Muscle layer of duodenum (tissue), 2 donors: Measurements from ENCODE around the gene TMEM79.
"Not testable (repeated sequence)": the region's sequence is repeated elsewhere in the genome, so short reads cannot be mapped to it uniquely, and the experiment has no call there.

ENCODE experiments used
- H3K27ac ChIP-seq: one replicate; pipeline ENCODE4 v1.7.0; 2013; ENCODE audit warnings: mild to moderate bottlenecking, low read length
- H3K27me3 ChIP-seq: one replicate; pipeline ENCODE4 v1.7.0; 2013; ENCODE audit warnings: low read depth, mild to moderate bottlenecking, control low read depth, low read length
- H3K36me3 ChIP-seq, 2 donors: one replicate each; pipeline ENCODE4 v1.7.0; 2013; ENCODE audit warnings: low read length in 2 of 2, control low read depth in 1 of 2, mild to moderate bottlenecking in 1 of 2; ENCODE audit not compliant: insufficient read depth in 2 of 2, control insufficient read depth in 1 of 2
- H3K4me1 ChIP-seq, 2 donors: one replicate each; pipeline ENCODE4 v1.7.0; 2013; ENCODE audit warnings: low read length in 2 of 2, mild to moderate bottlenecking in 2 of 2, control low read depth in 1 of 2, moderate library complexity in 1 of 2; ENCODE audit not compliant: insufficient read depth in 2 of 2, control insufficient read depth in 1 of 2
- H3K4me3 ChIP-seq, 2 donors: one replicate each; pipeline ENCODE4 v1.7.0; 2013; ENCODE audit warnings: low read length in 2 of 2, low read depth in 1 of 2, mild to moderate bottlenecking in 1 of 2
- H3K9me3 ChIP-seq, 2 donors: one replicate each; pipeline ENCODE4 v1.7.0; 2013; ENCODE audit warnings: low read length in 2 of 2, control low read depth in 1 of 2, mild to moderate bottlenecking in 1 of 2; ENCODE audit not compliant: control insufficient read depth in 1 of 2
- donor health status: healthy.

Gene TMEM79

DNA sequence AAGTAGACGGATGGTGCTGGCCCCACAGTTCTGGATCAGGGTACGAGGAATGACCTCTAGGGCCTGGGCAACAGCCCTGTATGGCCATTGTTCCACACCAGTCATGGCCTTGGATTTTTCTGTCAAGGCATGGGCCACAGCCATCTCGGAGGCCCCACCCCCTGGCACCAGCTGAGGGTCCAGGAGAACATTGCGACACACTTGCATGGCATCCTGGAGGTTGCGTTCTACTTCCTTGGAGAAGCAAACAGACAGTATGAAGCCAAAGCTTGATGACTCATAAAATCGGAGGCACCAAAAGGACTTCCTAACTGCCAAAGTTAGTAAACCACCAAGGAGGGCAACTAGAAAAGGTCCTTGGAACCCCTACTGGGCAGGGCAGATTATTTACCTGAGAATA lies 26.8 kb downstream of the TMEM79 start:
- Histone ChIP-seq H3K4me3 (no peak overlapping the region), H3K36me3 (peaks cover 44 to 86% of the 10 kb centered on the region in 2 donors), H3K9me3 (no peaks in the 10 kb centered on the region), H3K27ac (no peak overlapping the region), H3K27me3 (no peaks in the 10 kb centered on the region), H3K4me1 (no peaks in the 10 kb centered on the region)

DNA sequence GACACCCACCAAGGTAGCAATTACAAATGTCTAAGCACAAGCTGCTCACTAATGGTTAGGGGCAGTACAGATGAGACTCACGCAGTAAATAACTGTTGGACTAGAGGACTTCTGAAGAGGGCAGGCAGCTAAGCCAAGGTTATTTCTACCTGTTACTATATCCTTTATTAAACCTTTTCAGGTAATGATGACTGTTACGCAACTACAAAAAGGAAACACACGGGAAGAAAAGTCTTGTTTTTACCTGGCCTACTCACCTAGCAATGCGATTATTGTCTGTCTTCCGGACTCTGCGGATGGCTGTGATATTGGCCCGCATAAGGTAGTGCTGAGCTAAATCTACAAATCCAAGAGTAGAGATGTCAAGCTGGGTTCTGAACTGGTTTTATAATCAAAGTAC lies 32.8 kb downstream of the TMEM79 start:
- no peak overlapping the region for H3K4me3 ChIP-seq
- no peaks in the 10 kb centered on the region for H3K4me1 ChIP-seq
- H3K9me3 ChIP-seq = no peaks in the 10 kb centered on the region
- H3K36me3 ChIP-seq = peaks cover 47 to 95% of the 10 kb centered on the region in 2 donors
- no peak overlapping the region for H3K27ac ChIP-seq
- no peaks in the 10 kb centered on the region for H3K27me3 ChIP-seq

DNA sequence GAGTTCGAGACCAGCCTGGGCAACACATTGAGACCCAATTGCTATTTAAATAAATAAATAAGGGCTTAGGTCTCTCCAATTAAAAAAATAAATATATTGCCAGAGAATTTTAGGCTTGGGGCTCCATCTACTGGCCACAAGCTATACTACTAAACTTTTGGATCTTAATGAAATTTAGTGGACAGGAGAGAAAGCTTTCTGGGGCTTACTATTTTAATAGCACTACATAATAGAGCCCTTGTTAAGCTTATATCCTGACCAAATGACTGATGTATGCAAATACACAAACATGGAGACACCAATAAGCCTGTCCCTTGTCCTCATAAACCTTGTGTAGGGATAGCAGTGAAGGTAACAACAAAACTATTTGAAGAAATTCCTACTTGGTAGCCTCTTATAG lies 35.5 kb downstream of the TMEM79 start:
- no peaks in the 10 kb centered on the region for H3K4me1 ChIP-seq
- peaks cover 50 to 88% of the 10 kb centered on the region in 2 donors for H3K36me3 ChIP-seq
- no peaks in the 10 kb centered on the region for H3K9me3 ChIP-seq
- no peak overlapping the region for H3K4me3 ChIP-seq
- H3K27ac ChIP-seq = no peak overlapping the region
- no peaks in the 10 kb centered on the region for H3K27me3 ChIP-seq

DNA sequence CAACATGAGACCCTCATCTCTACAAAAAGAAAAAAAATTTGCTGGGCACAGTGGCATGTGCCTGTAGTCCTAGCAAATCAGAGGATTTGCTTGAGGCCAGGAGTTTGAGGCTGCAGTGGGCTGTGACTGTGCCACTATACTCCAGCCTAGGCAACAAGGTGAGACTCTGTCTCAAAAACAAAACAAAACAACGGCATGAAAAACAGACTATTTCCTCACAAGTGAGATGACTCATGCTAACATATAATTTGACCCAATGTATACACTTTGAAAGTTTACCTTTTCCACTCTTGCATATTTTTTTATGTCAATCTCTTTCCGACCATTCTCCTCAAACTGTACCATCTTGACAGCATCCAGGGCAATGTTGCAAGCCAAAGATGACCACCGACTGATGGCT lies 36.4 kb downstream of the TMEM79 start:
- no peak overlapping the region for H3K4me3 ChIP-seq
- no peak overlapping the region for H3K27ac ChIP-seq
- H3K27me3 ChIP-seq = no peaks in the 10 kb centered on the region
- H3K36me3 ChIP-seq = peaks cover 52 to 85% of the 10 kb centered on the region in 2 donors
- no peaks in the 10 kb centered on the region for H3K9me3 ChIP-seq
- no peaks in the 10 kb centered on the region for H3K4me1 ChIP-seq

DNA sequence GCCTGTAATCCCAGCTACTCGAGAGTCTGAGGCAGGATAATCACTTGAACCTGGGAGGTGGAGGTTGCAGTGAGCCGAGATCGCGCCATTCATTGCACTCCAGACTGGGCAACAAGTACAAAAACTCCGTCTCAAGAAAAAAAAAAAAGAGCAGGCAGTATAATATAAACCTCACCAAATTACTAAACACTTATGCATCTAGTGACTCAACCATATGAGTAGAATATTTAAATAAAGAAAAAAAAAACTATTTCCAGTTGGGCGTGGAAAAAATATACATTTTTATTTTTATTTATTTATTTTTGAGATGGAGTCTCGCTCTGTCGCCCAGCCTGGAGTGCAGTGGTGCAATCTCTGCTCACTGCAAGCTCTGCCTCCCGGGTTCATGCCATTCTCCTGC lies 39.1 kb downstream of the TMEM79 start:
- not testable (repeated sequence) for H3K4me3 ChIP-seq, H3K9me3 ChIP-seq, H3K4me1 ChIP-seq, H3K27me3 ChIP-seq, H3K27ac ChIP-seq
- H3K36me3 ChIP-seq = peaks cover 40 to 65% of the 10 kb centered on the region in 2 donors

DNA sequence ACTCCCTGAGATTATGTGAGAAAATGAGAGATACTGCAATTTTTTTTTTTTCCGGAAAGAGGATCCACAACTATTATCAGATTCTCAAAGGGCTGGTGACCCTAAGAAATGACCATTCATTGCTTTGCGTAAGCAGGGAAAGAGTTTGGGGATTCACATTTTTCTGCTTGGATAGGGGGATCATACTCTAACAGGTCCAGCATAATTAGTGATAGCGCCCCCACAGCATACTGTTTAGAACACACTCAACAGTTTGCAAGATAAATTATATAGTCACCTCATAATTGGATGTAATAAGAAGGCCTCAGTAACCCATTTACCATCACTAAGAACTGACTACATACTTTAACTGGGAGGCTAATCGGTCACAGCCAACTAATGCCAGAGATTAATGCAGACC lies 52.1 kb downstream of the TMEM79 start:
- H3K36me3 ChIP-seq = peaks cover 23 to 35% of the 10 kb centered on the region in 2 donors
- H3K9me3 ChIP-seq = no peaks in the 10 kb centered on the region
- peak overlapping the region; percentile 97 to 99 for H3K4me3 ChIP-seq
- H3K27me3 ChIP-seq = no peaks in the 10 kb centered on the region
- peaks cover 17 to 21% of the 10 kb centered on the region in 2 donors for H3K4me1 ChIP-seq
- no peak overlapping the region for H3K27ac ChIP-seq

DNA sequence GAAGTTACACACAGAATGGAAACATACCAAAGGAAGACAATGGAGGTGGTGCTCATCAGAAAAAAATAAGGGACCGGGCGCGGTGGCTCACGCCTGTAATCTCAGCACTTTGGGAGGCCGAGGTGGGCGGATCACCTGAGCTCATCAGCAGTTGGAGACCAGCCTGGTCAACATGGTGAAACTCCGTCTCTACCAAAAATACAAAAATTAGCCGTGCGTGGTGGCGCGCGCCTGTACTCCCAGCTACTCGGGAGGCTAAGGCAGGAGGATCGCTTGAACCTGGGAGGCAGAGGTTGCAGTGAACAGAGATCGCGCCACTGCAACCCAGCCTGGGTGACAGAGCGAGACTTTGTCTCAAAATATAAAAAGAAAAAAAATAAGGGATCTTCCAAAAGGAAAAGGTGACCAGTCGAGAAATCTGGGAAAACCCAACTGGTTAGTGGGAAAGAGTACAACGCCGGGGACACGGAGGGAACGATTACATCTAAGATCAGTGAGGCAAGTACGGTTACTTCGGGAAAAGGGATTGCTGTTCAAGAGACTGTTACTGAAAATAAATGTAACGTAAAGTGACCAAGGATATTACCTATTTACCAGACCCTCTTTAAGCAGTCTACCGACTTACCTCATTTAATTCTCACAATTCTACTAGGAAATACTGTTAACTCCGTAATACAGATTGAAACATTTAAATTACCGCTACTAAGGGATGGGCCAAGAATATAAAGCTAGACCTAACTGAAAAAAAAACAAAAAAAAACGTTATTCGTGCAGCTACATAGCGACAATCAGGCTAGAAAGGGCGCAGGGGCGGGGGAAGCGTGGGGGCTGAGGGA lies 53.1 kb downstream of the TMEM79 start:
- Histone ChIP-seq H3K4me3 (peak overlapping the region; percentile 97 to 99), H3K9me3 (no peaks in the 10 kb centered on the region), H3K27me3 (no peaks in the 10 kb centered on the region), H3K36me3 (peaks cover 23 to 29% of the 10 kb centered on the region in 2 donors), H3K4me1 (peaks cover 17 to 21% of the 10 kb centered on the region in 2 donors), H3K27ac (peak overlapping the region; percentile 87)

DNA sequence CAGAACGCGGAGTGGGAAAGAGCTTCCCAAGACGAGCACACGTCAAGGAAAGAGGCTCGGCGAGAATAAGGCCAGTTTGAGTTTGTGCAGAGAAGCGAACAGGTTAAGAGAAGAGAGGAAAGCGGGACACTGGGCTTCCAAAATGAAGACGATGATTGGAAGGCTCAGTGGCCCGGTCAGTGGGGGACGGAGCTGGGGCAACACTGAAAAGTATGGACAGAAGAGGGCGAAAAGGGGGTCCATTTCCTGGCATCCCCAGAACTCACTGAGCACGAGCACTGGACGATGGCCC lies 53.7 kb downstream of the TMEM79 start:
- peak overlapping the region; percentile 87 for H3K27ac ChIP-seq
- H3K4me1 ChIP-seq = peaks cover 17 to 21% of the 10 kb centered on the region in 2 donors
- H3K27me3 ChIP-seq = no peaks in the 10 kb centered on the region
- H3K4me3 ChIP-seq = peak overlapping the region; percentile 97 to 99
- H3K36me3 ChIP-seq = peaks cover 19 to 23% of the 10 kb centered on the region in 2 donors
- no peaks in the 10 kb centered on the region for H3K9me3 ChIP-seq

DNA sequence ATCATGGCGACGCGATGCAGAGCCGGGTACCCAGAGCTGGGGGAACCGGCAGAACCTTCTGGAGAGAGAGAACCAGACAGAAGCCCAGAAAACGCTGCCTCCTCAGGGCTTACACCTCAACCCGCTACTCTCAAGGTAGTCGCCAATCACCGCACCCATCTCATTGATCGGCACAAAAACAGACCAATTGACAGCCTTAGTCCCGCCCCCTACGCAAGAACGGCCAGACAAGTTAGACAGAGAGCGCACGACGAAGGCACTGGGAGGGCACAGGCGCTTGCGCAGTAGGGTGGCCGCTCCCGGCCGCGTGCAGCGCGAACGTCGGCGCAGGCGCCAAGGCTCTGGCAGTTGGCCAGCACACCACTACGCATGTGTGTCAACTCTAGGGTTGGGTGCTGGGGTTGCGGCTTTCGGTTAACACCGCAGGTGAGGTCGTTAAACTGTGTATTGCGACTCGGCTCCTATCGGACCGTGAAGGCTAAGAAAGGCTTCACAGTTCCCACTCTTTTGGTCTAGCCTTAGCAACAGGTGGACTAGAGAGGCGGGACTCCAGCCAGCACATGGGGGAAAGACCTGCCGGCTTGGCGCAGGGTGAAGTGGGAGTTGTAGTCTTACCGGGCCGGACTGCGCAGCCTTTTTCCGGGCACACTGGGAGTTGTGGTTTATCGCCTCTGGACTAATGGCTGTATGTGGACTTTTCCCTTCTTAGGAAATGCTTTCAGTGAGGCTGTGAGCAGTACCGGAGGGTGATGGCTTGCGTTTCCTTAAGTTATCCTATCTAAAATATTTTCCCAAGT lies 54.3 kb downstream of the TMEM79 start, which contains the start of the genes CCT3 and TSACC:
CCT3 (minus strand) TSS at position 113 of the 797 bp plus-strand sequence; CDS start at position 5, 108 bp downstream.
TSACC (plus strand) TSS at position 347 of the 797 bp plus-strand sequence. CDS start 1,232 bp downstream, outside the sequence.
- H3K4me1 ChIP-seq = peaks cover 17 to 21% of the 10 kb centered on the region in 2 donors
- no peaks in the 10 kb centered on the region for H3K9me3 ChIP-seq
- H3K4me3 ChIP-seq = peak within 1 kb of the TSS; percentile 97 to 99
- H3K27me3 ChIP-seq = no peaks in the 10 kb centered on the region
- peak within 1 kb of the TSS; percentile 87 for H3K27ac ChIP-seq
- peaks cover 16 to 18% of the 10 kb centered on the region in 2 donors for H3K36me3 ChIP-seq
